G401 (cell line): ENCODE measurements around the gene CGB1. TPM values are rescaled to one million over a fixed set of nuclear protein-coding genes. Genes with fewer than 3 reads are reported as not detected.
A peak's percentile ranks its signal among the peaks of the same experiment; 100 is the strongest.
"Not testable (repeated sequence)": the region's sequence is repeated elsewhere in the genome, so short reads cannot be mapped to it uniquely, and the experiment has no call there.

ENCODE experiments used
- DNase-seq: peaks from one replicate; pipeline ENCODE4 v3.0.0-alpha.2; 2015; ENCODE audit warnings: low spot score
- in situ Hi-C: cut with HindIII; loops from 2 replicates; pipeline ENCODE4 v1.10.0; 2016; ENCODE audit warnings: low sequenced_read_pairs, mixed read lengths
- total RNA-seq: library from RNA; depleted of rRNA; stranded (reverse); fragments of >200 nt; shearing (Covaris generic); gene quantifications from 2 replicates; pipeline ENCODE4 v1.2.3, GENCODE V29; 2014

The CGB1 gene
- total RNA-seq, 1 experiment from 2014 or later: not detected

- DNase-seq, in situ Hi-C loops: not testable (repeated sequence)
These were observed 8.0 kb downstream of the CGB1 start for GRCh38 chr19:49028686-49029085.

- in situ Hi-C loops: not testable (repeated sequence)
These were observed 11.1 kb downstream of the CGB1 start for GRCh38 chr19:49025599-49025998.

GRCh38 chr19:49025088-49025487, 11.6 kb downstream of the CGB1 start:
- in situ Hi-C loops, DNase-seq: not testable (repeated sequence)

More at GRCh38 chr19:49025599-49025998, 11.1 kb downstream of the CGB1 start:
- not testable (repeated sequence) for DNase-seq

GRCh38 chr19:49024233-49024632, 12.5 kb downstream of the CGB1 start, which contains the start of gene CGB3:
CGB3 (minus strand) TSS chr19:49024333; CDS start chr19:49023971, 362 bp downstream.
- DNase-seq, in situ Hi-C loops: not testable (repeated sequence)

- no peak for DNase-seq
- in situ Hi-C loops: no loop called here
These were observed 14.6 kb downstream of the CGB1 start for GRCh38 chr19:49022116-49022515.

GRCh38 chr19:49020931-49021895, 15.5 kb downstream of the CGB1 start:
- in situ Hi-C loops: no loop called here
- DNase-seq: no peak

GRCh38 chr19:49020342-49020741, 16.4 kb downstream of the CGB1 start:
- no peak for DNase-seq
- in situ Hi-C loops: no loop called here

- in situ Hi-C loops: no loop called here
- no peak for DNase-seq
These were observed 17.3 kb downstream of the CGB1 start for GRCh38 chr19:49019242-49019932.

- in situ Hi-C loops, DNase-seq: not testable (repeated sequence)
These were observed 18.1 kb downstream of the CGB1 start for GRCh38 chr19:49018388-49019241.

GRCh38 chr19:49017666-49018351, 18.9 kb downstream of the CGB1 start:
- peak; percentile 15 for DNase-seq
- in situ Hi-C loops: no loop called here

GRCh38 chr19:49017041-49017665, 19.5 kb downstream of the CGB1 start, which contains the start of gene LHB:
LHB (minus strand) TSS chr19:49017091; CDS start chr19:49017081, 10 bp downstream.
- in situ Hi-C loops: no loop called here
- no peak for DNase-seq

- no peak for DNase-seq
- in situ Hi-C loops: no loop called here
These were observed 20.4 kb downstream of the CGB1 start for GRCh38 chr19:49016067-49016839.

- in situ Hi-C loops: no loop called here
- no peak for DNase-seq
These were observed 21.8 kb downstream of the CGB1 start for GRCh38 chr19:49014870-49015255.

- DNase-seq: no peak
- in situ Hi-C loops: no loop called here
These were observed 22.4 kb downstream of the CGB1 start for GRCh38 chr19:49014123-49014869.

- in situ Hi-C loops: no loop called here
- no peak for DNase-seq
These were observed 25.5 kb downstream of the CGB1 start for GRCh38 chr19:49011194-49011593.

GRCh38 chr19:49010453-49010852, 26.2 kb downstream of the CGB1 start:
- in situ Hi-C loops: no loop called here
- no peak for DNase-seq

GRCh38 chr19:49009828-49010227, 26.9 kb downstream of the CGB1 start:
- DNase-seq: no peak
- in situ Hi-C loops: no loop called here
